ENCODE measurements around the gene NADK. TPM values are rescaled to one million over a fixed set of nuclear protein-coding genes. Genes with fewer than 3 reads are reported as not detected.

NADK gene
- total RNA-seq, 1 experiment from 2014 or later, result 92.2 TPM

DNA sequence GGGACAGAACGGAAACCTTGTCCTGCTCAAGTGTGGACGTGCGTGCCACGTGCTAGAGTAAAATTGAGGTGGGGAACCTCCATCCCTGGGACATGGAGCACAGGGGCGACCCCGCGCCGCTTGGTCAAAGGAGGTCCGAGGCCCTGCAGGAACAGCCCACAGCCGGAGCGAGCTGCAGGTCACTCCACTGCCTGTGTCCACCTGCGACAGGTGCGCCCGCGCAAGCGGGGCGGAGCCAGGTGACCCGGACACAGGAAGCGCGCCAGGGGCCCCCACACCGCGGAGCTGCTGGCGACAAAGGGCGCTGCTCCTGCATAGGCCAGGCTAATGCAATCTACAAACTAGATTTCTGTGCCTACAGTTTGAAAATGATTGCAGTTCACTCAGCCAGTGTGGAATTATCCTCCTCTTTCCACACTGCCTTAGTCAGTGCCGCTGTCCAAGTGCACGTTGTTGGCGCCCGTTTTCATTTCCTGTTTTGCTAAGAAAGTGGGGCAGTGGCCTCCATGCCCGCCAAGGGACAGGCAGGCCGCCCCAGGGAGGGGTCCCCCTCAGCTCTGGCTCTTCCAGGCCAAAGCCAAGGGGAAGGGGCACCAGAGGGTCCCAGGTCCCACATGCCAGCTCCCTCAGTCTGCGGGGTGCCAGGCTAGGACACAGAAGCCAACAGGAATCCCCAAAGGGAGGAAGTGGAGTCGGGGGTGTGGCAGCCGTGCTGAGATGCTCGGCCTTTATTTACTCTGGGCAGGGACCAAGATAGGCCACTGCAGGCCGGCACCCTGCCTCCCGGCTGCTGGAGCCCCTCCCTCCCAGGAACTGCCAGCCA lies 4.3 kb upstream of the NADK start:
- intact Hi-C loops (cut with micrococcal nuclease; ENCODE audit: unreplicated experiment), result loop anchor here (10.0 kb wide), 1 partner anchor 122 kb away; no protein-coding TSS in a partner anchor
- TF ChIP-seq, protein P1, sequence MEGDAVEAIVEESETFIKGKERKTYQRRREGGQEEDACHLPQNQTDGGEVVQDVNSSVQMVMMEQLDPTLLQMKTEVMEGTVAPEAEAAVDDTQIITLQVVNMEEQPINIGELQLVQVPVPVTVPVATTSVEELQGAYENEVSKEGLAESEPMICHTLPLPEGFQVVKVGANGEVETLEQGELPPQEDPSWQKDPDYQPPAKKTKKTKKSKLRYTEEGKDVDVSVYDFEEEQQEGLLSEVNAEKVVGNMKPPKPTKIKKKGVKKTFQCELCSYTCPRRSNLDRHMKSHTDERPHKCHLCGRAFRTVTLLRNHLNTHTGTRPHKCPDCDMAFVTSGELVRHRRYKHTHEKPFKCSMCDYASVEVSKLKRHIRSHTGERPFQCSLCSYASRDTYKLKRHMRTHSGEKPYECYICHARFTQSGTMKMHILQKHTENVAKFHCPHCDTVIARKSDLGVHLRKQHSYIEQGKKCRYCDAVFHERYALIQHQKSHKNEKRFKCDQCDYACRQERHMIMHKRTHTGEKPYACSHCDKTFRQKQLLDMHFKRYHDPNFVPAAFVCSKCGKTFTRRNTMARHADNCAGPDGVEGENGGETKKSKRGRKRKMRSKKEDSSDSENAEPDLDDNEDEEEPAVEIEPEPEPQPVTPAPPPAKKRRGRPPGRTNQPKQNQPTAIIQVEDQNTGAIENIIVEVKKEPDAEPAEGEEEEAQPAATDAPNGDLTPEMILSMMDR (IDR thresholded peaks at IDR 0.05; ENCODE audit: unreplicated experiment), result no peak
- no TSS peak for BruUV-seq (replicated peaks)
- peaks cover 25% of the 10 kb centered on the region for H3K4me1 Mint-ChIP-seq (ENCODE audit: low read depth, unreplicated experiment)
- peak; percentile 75 for DNase-seq
- H3K9me3 Mint-ChIP-seq (ENCODE audit: low read depth, unreplicated experiment), result no peaks in the 10 kb centered on the region
- CTCF ChIA-PET, result interaction anchor here (0.5 kb wide), 1 partner anchor 123 kb away, joined by 8 read pairs; no protein-coding TSS in a partner anchor
- H3K27me3 Mint-ChIP-seq (ENCODE audit: unreplicated experiment), result no peaks in the 10 kb centered on the region
- peaks cover 64% of the 10 kb centered on the region for H3K36me3 Mint-ChIP-seq (ENCODE audit: insufficient read depth, unreplicated experiment)
- peak overlapping the region; percentile 47 for H3K27ac Mint-ChIP-seq (ENCODE audit: unreplicated experiment)
- H3K4me3 Mint-ChIP-seq (ENCODE audit: low read depth, unreplicated experiment), result peak overlapping the region; percentile 44

DNA sequence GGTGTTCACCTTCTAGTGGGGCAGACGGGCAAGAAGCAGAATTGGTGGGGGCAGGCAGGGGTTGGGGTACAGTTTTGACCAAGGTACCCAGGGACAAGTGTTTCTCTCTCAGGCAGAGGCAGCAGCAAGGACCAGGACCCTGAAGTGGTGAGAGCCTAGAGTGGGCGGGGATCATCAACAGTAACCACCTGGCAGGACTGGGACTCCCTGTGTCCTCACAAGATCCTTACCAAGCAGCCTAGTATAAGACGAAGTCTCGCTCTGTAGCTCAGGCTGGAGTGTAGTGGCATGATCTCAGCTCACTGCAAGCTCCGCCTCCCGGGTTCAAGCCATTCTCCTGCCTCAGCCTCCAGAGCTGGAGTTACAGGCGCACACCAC lies 3.2 kb upstream of the NADK start:
- no TSS peak for BruUV-seq (replicated peaks)
- TF ChIP-seq, protein P1 (IDR thresholded peaks at IDR 0.05; ENCODE audit: unreplicated experiment), result no peak
- Mint-ChIP-seq H3K4me3 (ENCODE audit: low read depth, unreplicated experiment) (no peak overlapping the region), H3K4me1 (ENCODE audit: low read depth, unreplicated experiment) (peaks cover 25% of the 10 kb centered on the region), H3K9me3 (ENCODE audit: low read depth, unreplicated experiment) (no peaks in the 10 kb centered on the region), H3K27ac (ENCODE audit: unreplicated experiment) (no peak overlapping the region), H3K36me3 (ENCODE audit: insufficient read depth, unreplicated experiment) (peaks cover 62% of the 10 kb centered on the region), H3K27me3 (ENCODE audit: unreplicated experiment) (no peaks in the 10 kb centered on the region)
- DNase-seq, result no peak
- intact Hi-C loops (cut with micrococcal nuclease; ENCODE audit: unreplicated experiment), result loop anchor here (10.0 kb wide), 1 partner anchor 123 kb away; no protein-coding TSS in a partner anchor
- CTCF ChIA-PET, result no interaction called here

DNA sequence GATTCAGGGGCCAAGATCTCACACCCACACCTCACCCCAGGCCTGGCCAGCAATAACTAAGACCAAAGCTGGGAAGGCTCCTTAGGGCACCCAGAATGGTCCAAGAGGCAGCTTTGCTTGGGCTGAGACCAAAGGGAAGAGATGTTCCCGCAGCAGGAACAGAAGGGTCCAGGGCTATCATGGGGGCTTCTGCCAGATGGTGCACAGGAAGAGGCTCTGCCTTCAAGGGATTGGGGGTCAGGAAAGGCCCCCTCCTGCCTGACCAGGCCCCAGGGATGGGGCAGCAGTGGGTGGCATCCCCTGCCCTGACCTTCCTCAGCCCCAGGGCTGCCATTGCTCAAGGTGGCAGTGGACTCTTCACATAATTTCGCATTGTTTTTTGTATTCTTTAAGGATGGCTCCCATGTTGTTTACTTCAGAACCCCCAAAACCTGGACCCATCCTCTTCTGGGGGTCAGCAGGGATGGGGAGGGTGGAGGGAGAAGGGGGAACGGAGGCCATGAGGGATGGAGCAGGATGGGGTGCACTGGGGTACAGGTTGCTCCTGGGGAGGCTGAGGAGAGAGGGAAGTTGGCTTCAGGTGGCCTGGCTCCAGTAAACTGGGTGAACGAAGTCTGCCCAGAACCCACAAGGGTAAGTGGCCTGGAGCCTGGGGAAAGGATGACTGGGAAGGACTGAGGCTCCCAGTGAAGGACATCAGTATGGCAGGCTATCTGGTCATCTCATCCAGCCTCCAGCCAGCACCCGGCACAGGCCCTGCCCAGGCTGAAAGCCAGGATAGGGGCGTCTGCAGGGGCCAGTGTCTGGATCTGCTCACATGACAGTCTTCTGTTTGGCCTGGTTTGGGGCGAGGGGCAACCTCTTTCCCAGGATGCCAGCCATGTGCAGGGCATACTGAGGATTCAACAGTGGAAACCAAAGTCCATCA lies 2.6 kb upstream of the NADK start:
- intact Hi-C loops (cut with micrococcal nuclease; ENCODE audit: unreplicated experiment), result loop anchor here (10.0 kb wide), 1 partner anchor 124 kb away; no protein-coding TSS in a partner anchor
- peaks cover 58% of the 10 kb centered on the region for H3K36me3 Mint-ChIP-seq (ENCODE audit: insufficient read depth, unreplicated experiment)
- H3K4me1 Mint-ChIP-seq (ENCODE audit: low read depth, unreplicated experiment), result peaks cover 31% of the 10 kb centered on the region
- peak overlapping the region; percentile 18 for H3K4me3 Mint-ChIP-seq (ENCODE audit: low read depth, unreplicated experiment)
- TF ChIP-seq, protein P1 (IDR thresholded peaks at IDR 0.05; ENCODE audit: unreplicated experiment), result no peak
- no peak for DNase-seq
- no peaks in the 10 kb centered on the region for H3K9me3 Mint-ChIP-seq (ENCODE audit: low read depth, unreplicated experiment)
- CTCF ChIA-PET, result interaction anchor here (0.7 kb wide), 1 partner anchor 128 kb away, joined by 3 read pairs; no protein-coding TSS in a partner anchor
- H3K27me3 Mint-ChIP-seq (ENCODE audit: unreplicated experiment), result no peaks in the 10 kb centered on the region
- no TSS peak for BruUV-seq (replicated peaks)
- peak overlapping the region; percentile 36 for H3K27ac Mint-ChIP-seq (ENCODE audit: unreplicated experiment)

All from Calu3 (cell line).